ENCODE results near the gene FAP. TPM values are rescaled to one million over a fixed set of nuclear protein-coding genes. Genes with fewer than 3 reads are reported as not detected.

The FAP gene
- total and polyA plus RNA-seq, 2 of the 8 experiments (the other 6 are each of a cell fraction or from before 2014, with no cell fraction given): not detected

- H4K8ac ChIP-seq (ENCODE audit: extremely low read depth, insufficient read depth, low read length): no peak overlapping the region
- no peak overlapping the region for H3K4me3 ChIP-seq (ENCODE audit: extremely low read depth in 1 of 4, insufficient read depth in 2 of 4, low read depth in 3 of 4, low read length in 4 of 4)
- no peaks in the 10 kb centered on the region for H3K79me1 ChIP-seq (ENCODE audit: low read depth, low read length)
- no peak overlapping the region for H3K14ac ChIP-seq (ENCODE audit: insufficient read length)
- H3K36me3 ChIP-seq (ENCODE audit: control insufficient read depth in 2 of 4, insufficient read depth in 4 of 4, low read length in 3 of 4): no peaks in the 10 kb centered on the region
- H2BK12ac ChIP-seq (ENCODE audit: low read depth, low read length): no peak overlapping the region
- H3K27ac ChIP-seq (ENCODE audit: low read depth, low read length): no peak overlapping the region
- no peaks in the 10 kb centered on the region for H3K9me3 ChIP-seq (ENCODE audit: insufficient read depth in 2 of 2, low read depth in 1 of 2, low read length in 1 of 2)
- no peak overlapping the region for H3K56ac ChIP-seq (replicated peaks; ENCODE audit: insufficient read length, low read depth, low read length)
- H2AFZ ChIP-seq (ENCODE audit: low read length): peak overlapping the region; percentile 41; the same call in 1 of the 2 replicates
- H4K91ac ChIP-seq (replicated peaks; ENCODE audit: insufficient read length, low read length): no peak overlapping the region
- peaks cover 0 to 1% (median 0%) of the 10 kb centered on the region in 4 experiments; a peak in 1 of 7 replicates for H3K27me3 ChIP-seq (replicated peaks in 1 of 4; ENCODE audit: control insufficient read depth in 3 of 4, extremely low read depth in 1 of 4, insufficient read depth in 3 of 4, low read length in 3 of 4)
- ChIA-PET CTCF (ENCODE audit: partially characterized antibody) (interaction anchor here (1.0 to 1.7 kb wide), 4 partner anchors 16 to 126 kb away, joined by 3 to 4 read pairs (median 4); no protein-coding TSS in a partner anchor), POLR2A (ENCODE audit: partially characterized antibody) (no interaction called here)
- FAIRE-seq (no peak), DNase-seq (ENCODE audit: low read depth in 1 of 2, low spot score in 2 of 2) (no peak)
- no peak overlapping the region for H2BK5ac ChIP-seq (ENCODE audit: low read depth, low read length)
- H3K4me2 ChIP-seq (ENCODE audit: insufficient read depth in 1 of 2, low read depth in 2 of 2, low read length in 2 of 2): no peak overlapping the region
- H3K18ac ChIP-seq (ENCODE audit: extremely low read depth, low read length): no peak overlapping the region
- no peak overlapping the region for H3K23ac ChIP-seq (ENCODE audit: insufficient read length)
- H3K4me1 ChIP-seq (replicated peaks in 1 of 4; ENCODE audit: control insufficient read depth in 3 of 4, insufficient read depth in 4 of 4, low read length in 3 of 4): peaks cover 0 to 3% (median 1%) of the 10 kb centered on the region in 4 experiments; a peak in 2 of 7 replicates
- no peak overlapping the region for H2BK15ac ChIP-seq (ENCODE audit: low read length)
- no peak overlapping the region for H3K4ac ChIP-seq (replicated peaks; ENCODE audit: insufficient read length, low read depth, low read length)
- H3K9ac ChIP-seq (replicated peaks in 1 of 4; ENCODE audit: extremely low read depth in 1 of 4, low read depth in 3 of 4, low read length in 3 of 4): no peak overlapping the region
- 81% methylated on average over 3 of the region's 3 CpGs; no CpG with 5 or more reads in 1 of the 2 experiments for WGBS, 2 experiments (ENCODE audit: extremely low coverage in 1 of 2, insufficient coverage in 1 of 2, insufficient read length in 1 of 2, insufficient replicate concordance in 2 of 2, low coverage in 1 of 2, low lambda C conversion rate in 2 of 2, missing lambda C conversion rate in 1 of 2)
- no peaks in the 10 kb centered on the region for H4K20me1 ChIP-seq (replicated peaks in 1 of 2; ENCODE audit: control insufficient read depth in 1 of 2, insufficient read depth in 2 of 2, low read length in 2 of 2)
- H2BK20ac ChIP-seq (ENCODE audit: low read length): no peak overlapping the region
- no peak overlapping the region for H4K5ac ChIP-seq (ENCODE audit: insufficient read length, low read depth, low read length)
- H3K79me2 ChIP-seq (ENCODE audit: control insufficient read depth in 1 of 2, insufficient read depth in 2 of 2, low read length in 2 of 2): no peaks in the 10 kb centered on the region
- H2BK120ac ChIP-seq (replicated peaks; ENCODE audit: low read depth, low read length): no peak overlapping the region
- no peak overlapping the region for H2AK5ac ChIP-seq (ENCODE audit: low read depth, low read length)
- no peaks in the 10 kb centered on the region for H3K23me2 ChIP-seq (ENCODE audit: low read depth, low read length)
- TF ChIP-seq KDM4A (IDR thresholded peaks at IDR 0.05; ENCODE audit: low read depth, low read length, severe bottlenecking) (no peak), SIX5 (IDR thresholded peaks at IDR 0.05; ENCODE audit: low read depth, low read length) (no peak)
Observed at GRCh38 chr2:162175714-162176113, 67.5 kb downstream of the FAP start.

All from H1 (cell line).